ENCODE results near the gene ADAMTSL5. TPM values are rescaled to one million over a fixed set of nuclear protein-coding genes. Genes with fewer than 3 reads are reported as not detected.

Gene ADAMTSL5
- total and polyA plus RNA-seq, 9 of the 15 experiments (the other 6 are each of a cell fraction or from before 2014, with no cell fraction given) = 1.0 to 11.6 (median 4.1) TPM

- TF ChIP-seq MLLT1 (IDR thresholded peaks at IDR 0.05) (no peak), ZNF644 (tag; IDR thresholded peaks at IDR 0.05; ENCODE audit: low read depth) (no peak), NONO (IDR thresholded peaks at IDR 0.05; ENCODE audit: low read depth in 2 of 2, low read length in 1 of 2) (peak in 1 of 2 experiments; percentile 66; a peak in 1 of 4 replicates)
Observed at GRCh38 chr19:1491114-1491848, 21.5 kb downstream of the ADAMTSL5 start, which contains the start of gene REEP6 (continued).

- intact Hi-C loops (cut with micrococcal nuclease) = no loop called here
- CTCF ChIA-PET (ENCODE audit: low intra/inter-chr PET ratio) = interaction anchor here (0.6 kb wide), 1 partner anchor 138 kb away, joined by 5 read pairs; no protein-coding TSS in a partner anchor
- TF ChIP-seq SOX6 (IDR thresholded peaks at IDR 0.05) (0 out of 2 replicates have a peak, but pooled peaks have one; percentile 37), SP2 (IDR thresholded peaks at IDR 0.05; ENCODE audit: extremely low read depth, low read depth, low read length, poor library complexity, severe bottlenecking) (peak; percentile 44), L3MBTL2 (IDR thresholded peaks at IDR 0.05) (peak; percentile 86), GATAD2A (IDR thresholded peaks at IDR 0.05) (no peak), POLR2B (IDR thresholded peaks at IDR 0.05; ENCODE audit: low read depth, partially characterized antibody) (peak; percentile 0), HMGN3 (IDR thresholded peaks at IDR 0.05; ENCODE audit: borderline replicate concordance, extremely low read depth, insufficient read length, low read depth, low read length) (peak; percentile 74), ZNF583 (CRISPR knock-in tag; IDR thresholded peaks at IDR 0.05) (no peak), IRF1 (CRISPR knock-in tag; IDR thresholded peaks at IDR 0.05; ENCODE audit: borderline replicate concordance) (no peak), CXXC5 (CRISPR knock-in tag; IDR thresholded peaks at IDR 0.05) (peak; percentile 64), ELF4 (CRISPR knock-in tag; IDR thresholded peaks at IDR 0.05) (peak; percentile 47; the same call in 1 of the 2 replicates), ZNF232 (CRISPR knock-in tag; IDR thresholded peaks at IDR 0.05) (no peak), SIN3B (IDR thresholded peaks at IDR 0.05; ENCODE audit: low read depth) (0 out of 2 replicates have a peak, but pooled peaks have one; percentile 36), HMG20A (CRISPR knock-in tag; conservative IDR thresholded peaks at IDR 0.05) (no peak), ASH1L (IDR thresholded peaks at IDR 0.05; ENCODE audit: borderline replicate concordance, low read depth, partially characterized antibody) (peak; percentile 78)
Observed at GRCh38 chr19:1490311-1491113, 22.3 kb downstream of the ADAMTSL5 start, which contains the start of gene PCSK4. Gene PCSK4 (minus strand): TSS chr19:1490350. CDS start chr19:1490346, 4 bp downstream.

More at GRCh38 chr19:1490311-1491113, 22.3 kb downstream of the ADAMTSL5 start, which contains the start of gene PCSK4:
- WGBS (ENCODE audit: insufficient coverage, low coverage, missing lambda C conversion rate) = under 1% methylated on average over 59 of the region's 74 CpGs
- in situ Hi-C loops (cut with MboI) = no loop called here
- H2AFZ ChIP-seq (ENCODE audit: low read depth, low read length) = peak within 1 kb of the TSS; percentile 100
- peak within 1 kb of the TSS; percentile 83 to 98 for H3K9ac ChIP-seq (ENCODE audit: insufficient read depth in 1 of 2, low read depth in 2 of 2, low read length in 2 of 2)
- H3K27ac ChIP-seq (ENCODE audit: extremely low read depth, low read depth, low read length) = peak within 1 kb of the TSS; percentile 94
- H3K4me3 ChIP-seq = peak within 1 kb of the TSS; percentile 67
- H3K9me3 ChIP-seq (replicated peaks; ENCODE audit: control insufficient read depth, insufficient read depth, low read depth, low read length) = no peaks in the 10 kb centered on the region
- no TSS peak for BruUV-seq (replicated peaks)
- peaks cover 6% of the 10 kb centered on the region; the same call in 1 of the 2 replicates for H4K20me1 ChIP-seq (replicated peaks; ENCODE audit: control insufficient read depth, insufficient read depth, low read length)
- H3K9me1 ChIP-seq (ENCODE audit: control insufficient read depth, insufficient read depth, low read length) = no peaks in the 10 kb centered on the region
- DNase-seq (ENCODE audit: extremely low read depth in 1 of 4, low spot score in 3 of 4) (peak; percentile 91 to 97 (median 94)), ATAC-seq (peak; percentile 92), FAIRE-seq (peak; percentile 100)
- H3K4me2 ChIP-seq (ENCODE audit: insufficient read depth, low read length) = peak within 1 kb of the TSS; percentile 96
- H3K79me2 ChIP-seq (ENCODE audit: control insufficient read depth, insufficient read depth, low read length) = peaks cover 27% of the 10 kb centered on the region
- H3K36me3 ChIP-seq (ENCODE audit: control insufficient read depth, insufficient read depth, low read length) = no peaks in the 10 kb centered on the region
- H3K4me1 ChIP-seq (replicated peaks in 1 of 2; ENCODE audit: control insufficient read depth in 2 of 2, insufficient read depth in 2 of 2, low read length in 2 of 2) = peaks cover 26 to 82% of the 10 kb centered on the region in 2 experiments
- POLR2A ChIA-PET = interaction anchor here (0.7 to 1.6 kb wide), 5 partner anchors 9 to 47 kb away, joined by 3 to 7 read pairs (median 4); no protein-coding TSS in a partner anchor
- no peaks in the 10 kb centered on the region for H3K27me3 ChIP-seq (ENCODE audit: control insufficient read depth in 2 of 2, insufficient read depth in 2 of 2, low read length in 2 of 2)
